Measurements from ENCODE around the gene SCGB2B2.
A peak's percentile ranks its signal among the peaks of the same experiment; 100 is the strongest.
"Not testable (repeated sequence)": the region's sequence is repeated elsewhere in the genome, so short reads cannot be mapped to it uniquely, and the experiment has no call there.

SCGB2B2 gene

DNA sequence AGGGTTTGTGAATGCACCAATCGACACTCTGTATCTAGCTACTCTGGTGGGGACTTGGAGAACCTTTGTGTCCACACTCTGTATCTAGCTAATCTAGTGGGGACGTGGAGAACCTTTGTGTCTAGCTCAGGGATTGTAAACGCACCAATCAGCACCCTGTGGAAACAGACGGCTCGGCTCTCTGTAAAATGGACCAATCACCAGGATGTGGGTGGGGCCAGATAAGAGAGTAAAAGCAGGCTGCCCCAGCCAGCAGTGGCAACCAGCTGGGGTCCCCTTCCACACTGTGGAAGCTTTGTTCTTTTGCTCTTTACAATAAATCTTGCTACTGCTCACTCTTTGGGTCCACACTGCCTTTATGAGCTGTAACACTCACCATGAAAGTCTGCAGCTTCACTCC lies 8.3 kb downstream of the SCGB2B2 start:
- DNase-seq (ENCODE audit: low spot score): not testable (repeated sequence)

DNA sequence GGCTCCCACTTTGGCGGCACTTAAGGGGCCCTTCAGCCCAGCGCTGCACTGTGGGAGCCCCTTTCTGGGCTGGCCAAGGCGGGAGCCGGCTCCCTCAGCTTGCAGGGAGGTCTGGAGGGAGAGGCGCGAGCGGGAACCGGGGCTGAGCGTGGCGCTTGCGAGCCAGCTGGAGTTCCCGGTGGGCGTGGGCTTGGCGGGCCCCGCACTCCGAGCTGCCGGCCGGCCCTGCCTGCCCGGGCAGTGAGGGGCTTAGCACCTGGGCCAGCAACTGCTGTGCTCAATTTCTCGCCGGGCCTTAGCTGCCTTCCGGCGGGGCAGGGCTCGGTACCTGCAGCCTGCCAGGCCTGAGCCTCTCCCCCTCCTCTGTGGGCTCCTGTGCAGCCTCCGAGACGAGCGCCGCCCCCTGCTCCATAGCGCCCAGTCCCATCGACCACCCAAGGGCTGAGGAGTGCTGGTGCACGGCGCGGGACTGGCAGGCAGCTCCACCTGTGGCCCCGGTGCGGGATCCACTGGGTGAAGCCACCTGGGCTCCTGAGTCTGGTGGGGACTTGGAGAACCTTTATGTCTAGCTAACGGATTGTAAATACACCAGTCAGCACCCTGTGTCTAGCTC lies 8.8 kb downstream of the SCGB2B2 start:
- not testable (repeated sequence) for DNase-seq (ENCODE audit: low spot score)

GRCh38 chr19:34667349-34668076 lies 9.4 kb downstream of the SCGB2B2 start:
- no peak for DNase-seq (ENCODE audit: low spot score)

- DNase-seq (ENCODE audit: low spot score): no peak
These were observed 10.0 kb downstream of the SCGB2B2 start for GRCh38 chr19:34666958-34667265.

GRCh38 chr19:34666200-34666957 lies 10.6 kb downstream of the SCGB2B2 start:
- no peak for DNase-seq (ENCODE audit: low spot score)

GRCh38 chr19:34665275-34665674 lies 11.7 kb downstream of the SCGB2B2 start:
- DNase-seq (ENCODE audit: low spot score): not testable (repeated sequence)

DNA sequence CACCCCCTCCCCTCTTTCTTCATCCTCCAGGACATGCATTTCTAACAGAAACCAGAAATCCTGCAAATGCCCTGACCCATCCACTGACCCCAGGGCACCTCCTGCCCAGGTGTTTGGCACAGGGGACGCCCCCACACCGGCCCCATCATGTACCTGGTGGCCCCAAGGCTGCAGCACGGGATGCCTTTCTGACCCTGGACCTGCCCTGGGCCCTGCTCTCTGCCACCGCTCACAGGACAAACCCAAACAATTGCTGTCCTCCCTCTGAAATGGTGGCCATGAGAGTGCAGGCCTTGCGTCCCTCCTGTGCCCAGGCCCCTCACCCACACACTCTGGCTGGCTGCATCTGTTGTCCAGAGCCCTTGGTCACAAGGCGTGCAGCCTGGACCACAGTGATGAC lies 12.1 kb downstream of the SCGB2B2 start:
- DNase-seq (ENCODE audit: low spot score): no peak

- DNase-seq (ENCODE audit: low spot score): no peak
These were observed 12.8 kb downstream of the SCGB2B2 start for GRCh38 chr19:34664168-34664567.

- DNase-seq (ENCODE audit: low spot score): no peak
These were observed 14.0 kb downstream of the SCGB2B2 start for GRCh38 chr19:34662919-34663318.

DNA sequence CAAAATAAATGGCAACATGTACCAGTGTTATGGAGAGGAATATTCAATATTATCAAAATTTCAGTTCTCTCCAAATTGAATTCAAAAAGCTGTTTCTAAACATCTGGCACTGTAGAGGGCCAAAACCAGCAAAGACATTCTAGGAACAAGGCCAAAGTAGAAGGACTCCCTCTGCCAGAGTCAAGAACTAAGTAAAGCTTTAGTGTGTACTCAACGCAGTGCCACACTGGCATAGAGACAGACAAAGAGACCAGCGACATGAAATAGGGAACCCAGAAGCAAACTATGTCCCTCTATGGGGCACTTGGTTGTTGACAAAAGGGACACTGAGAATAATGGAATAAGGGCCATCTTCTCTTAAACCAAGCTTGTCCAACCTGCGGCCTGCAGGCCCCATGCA lies 15.6 kb downstream of the SCGB2B2 start:
- DNase-seq (ENCODE audit: low spot score): no peak

DNA sequence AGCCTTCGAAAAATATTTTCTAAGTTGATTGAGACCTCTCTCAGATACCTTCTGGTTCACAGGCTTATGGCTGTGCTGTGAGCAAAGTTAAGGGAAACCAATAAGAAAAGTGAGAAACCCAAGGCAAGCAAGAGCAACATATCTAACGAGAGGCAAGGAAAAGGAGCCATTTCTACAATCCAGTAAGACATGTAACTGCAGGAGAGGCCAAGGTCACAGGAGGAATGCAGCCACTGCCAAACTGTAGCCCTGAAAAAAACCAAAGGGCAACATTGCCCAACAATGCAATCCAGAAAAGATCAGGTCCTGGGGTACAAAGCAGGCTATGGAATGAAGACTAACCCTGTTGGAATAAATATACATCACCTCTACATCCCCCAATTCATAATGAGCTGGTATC lies 21.3 kb downstream of the SCGB2B2 start:
- DNase-seq (ENCODE audit: low spot score): no peak

- DNase-seq (ENCODE audit: low spot score): no peak
These were observed 22.2 kb downstream of the SCGB2B2 start for GRCh38 chr19:34654796-34655195.

DNA sequence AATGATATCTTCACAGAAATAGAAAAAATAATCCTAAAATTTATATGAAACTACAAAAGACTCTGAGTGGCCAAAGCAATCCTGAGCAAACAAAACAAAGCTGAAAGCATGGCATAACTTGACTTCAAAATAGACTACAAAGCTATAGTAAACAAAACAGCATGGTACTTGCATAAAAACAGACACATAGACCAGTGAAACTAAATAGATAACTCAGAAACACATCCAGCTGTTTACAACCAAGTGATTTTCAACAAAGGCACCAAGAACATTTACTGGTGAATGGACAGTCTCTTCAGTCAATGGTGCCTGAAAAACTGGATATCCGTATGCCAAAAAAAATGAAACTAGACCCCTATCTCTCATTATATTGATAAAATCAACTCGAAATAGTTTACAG lies 25.2 kb downstream of the SCGB2B2 start:
- no peak for DNase-seq (ENCODE audit: low spot score)

DNA sequence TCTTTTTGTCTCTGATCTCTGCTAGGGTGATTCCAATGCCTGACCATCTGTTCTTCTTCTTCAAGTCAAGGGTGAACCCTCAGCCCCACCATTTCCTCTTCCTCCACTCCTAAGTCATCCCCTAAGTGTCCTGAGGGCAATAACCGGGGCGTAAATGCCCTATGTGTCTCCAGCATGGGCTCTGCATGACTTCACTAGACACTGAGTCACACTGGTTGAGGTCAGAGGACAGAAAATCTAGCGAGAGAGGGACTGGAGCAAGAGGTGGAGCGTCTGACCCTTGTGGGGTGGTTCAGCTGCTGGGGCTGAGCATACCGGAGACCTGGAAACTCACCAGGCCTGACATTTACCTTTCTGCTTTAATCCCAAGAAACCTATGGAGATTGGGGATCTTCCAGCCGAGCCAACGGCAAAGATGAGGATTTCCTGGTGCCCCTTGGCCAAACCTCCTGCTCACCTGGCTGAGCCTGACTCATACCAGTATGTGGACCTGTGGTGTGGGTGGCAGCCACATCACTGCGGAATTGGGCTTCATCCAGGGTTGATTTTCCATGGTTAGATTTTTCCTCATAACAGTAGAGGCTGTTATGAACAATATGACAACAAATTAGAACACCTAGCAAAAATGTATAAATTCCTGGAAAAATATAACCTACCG lies 26.9 kb downstream of the SCGB2B2 start:
- DNase-seq (ENCODE audit: low spot score): no peak

DNA sequence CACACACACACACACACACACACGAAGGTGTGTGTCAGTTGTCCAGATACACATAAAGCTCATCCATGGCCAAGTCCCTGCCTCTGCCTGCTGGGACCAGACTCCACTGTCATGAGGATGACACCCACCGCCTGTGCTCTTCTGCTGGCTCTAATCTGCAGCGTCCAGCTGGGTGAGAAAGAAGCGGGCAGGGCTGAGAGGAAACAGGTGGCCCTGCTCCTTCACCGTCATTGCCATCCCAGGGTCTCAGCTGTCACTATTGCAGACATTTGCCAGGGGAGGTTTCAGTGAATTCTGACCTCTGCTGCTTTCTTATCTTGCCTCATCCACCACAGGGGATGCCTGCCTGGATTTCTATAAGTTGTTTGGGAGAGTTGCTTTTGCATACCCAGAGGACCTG lies 31.4 kb downstream of the SCGB2B2 start:
- DNase-seq (ENCODE audit: low spot score): no peak

GRCh38 chr19:34644991-34645461 lies 31.9 kb downstream of the SCGB2B2 start:
- no peak for DNase-seq (ENCODE audit: low spot score)

DNA sequence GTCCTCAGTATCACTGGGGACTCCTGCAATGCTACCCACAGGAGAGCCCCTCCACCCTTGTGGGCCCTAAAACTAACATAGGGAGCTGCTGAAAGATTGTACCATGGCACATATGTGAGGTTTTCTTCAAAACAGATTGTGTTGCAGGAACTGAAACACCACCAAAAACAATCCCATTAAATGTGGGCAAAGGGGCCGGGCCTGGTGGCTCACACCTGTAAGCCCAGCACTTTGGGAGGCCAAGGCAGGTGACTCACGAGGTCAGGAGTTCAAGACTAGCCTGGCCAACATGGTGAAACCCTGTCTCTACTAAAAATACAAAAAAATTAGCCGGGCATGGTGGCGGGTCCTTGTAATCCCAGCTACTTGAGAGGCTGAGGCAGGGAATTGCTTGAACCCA lies 34.7 kb downstream of the SCGB2B2 start:
- DNase-seq (ENCODE audit: low spot score): no peak

DNA sequence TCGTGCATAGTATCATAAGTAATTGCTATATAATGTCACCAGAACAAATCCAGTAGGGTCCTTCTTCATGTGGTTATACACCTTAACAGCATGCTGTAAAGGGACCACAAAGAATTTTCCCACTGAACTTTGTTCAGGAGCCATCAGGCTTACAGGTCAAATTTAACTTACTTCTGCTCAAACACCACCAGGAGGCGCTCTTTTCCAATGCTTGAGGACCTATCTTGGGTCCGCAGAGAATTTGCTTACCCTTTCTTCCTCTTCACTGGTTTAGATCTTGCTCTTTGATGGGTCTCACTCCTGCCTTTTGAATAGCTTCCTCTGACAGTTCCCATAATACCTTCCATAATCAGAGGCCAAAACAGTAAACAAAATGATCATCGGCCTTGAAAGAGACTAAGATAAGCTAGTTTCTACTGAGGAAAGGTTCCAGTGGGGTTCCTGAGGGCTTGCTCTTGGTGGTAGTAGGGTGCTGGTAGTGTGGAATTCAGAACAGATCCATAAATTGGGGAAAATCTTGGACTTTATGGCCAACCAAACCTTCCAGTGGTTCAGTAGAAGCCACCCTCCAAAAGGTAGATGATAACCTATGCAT lies 37.4 kb downstream of the SCGB2B2 start:
- peak; percentile 69 for DNase-seq (ENCODE audit: low spot score)

DNA sequence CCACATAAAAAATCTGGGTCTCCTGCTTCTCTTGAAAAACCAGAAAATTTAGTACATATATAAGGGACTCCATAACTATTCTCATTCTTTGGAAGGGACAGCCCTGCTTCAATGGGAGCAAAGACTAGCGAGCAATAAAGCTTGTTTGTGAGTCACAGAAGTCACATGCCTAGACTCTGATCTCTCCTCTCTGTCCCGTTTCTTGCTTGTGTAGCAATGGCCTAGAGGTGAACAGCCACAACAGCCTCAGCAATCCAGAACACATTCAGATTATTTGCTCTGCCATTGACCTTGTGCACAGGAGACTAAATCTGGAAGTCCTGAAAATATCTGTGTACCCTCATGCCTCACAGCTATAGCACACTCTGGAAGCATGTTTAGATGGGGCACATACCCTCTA lies 43.2 kb downstream of the SCGB2B2 start:
- no peak for DNase-seq (ENCODE audit: low spot score)
